ENCODE results near the gene TSPYL6. TPM values are rescaled to one million over a fixed set of nuclear protein-coding genes. Genes with fewer than 3 reads are reported as not detected.

Gene TSPYL6
- total RNA-seq, 1 donor from 2014 or later, result not detected

DNA sequence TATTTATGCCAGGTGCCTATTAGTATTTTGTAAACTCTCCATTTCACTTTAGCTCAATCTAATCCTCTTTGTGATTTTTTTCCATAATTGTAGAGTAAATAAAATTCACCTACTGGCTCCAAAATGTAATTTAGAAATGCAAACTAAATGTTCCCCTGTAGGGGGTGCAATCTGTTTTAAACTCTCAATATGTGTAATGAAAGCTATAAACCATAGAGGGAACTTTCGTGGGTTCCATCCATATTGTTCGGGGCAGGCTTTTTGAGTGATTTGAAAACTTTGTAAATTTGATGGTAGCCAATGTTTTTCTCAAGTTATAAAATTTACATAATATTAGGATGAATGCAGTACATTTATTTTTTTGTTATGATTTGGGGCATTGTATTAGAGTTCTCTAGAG lies 49.4 kb downstream of the TSPYL6 start:
- no peak for DNase-seq (ENCODE audit: low read depth)
- H3K36me3 ChIP-seq (ENCODE audit: control insufficient read depth, insufficient read depth, low read length), result no peaks in the 10 kb centered on the region
- TF ChIP-seq, protein P1, sequence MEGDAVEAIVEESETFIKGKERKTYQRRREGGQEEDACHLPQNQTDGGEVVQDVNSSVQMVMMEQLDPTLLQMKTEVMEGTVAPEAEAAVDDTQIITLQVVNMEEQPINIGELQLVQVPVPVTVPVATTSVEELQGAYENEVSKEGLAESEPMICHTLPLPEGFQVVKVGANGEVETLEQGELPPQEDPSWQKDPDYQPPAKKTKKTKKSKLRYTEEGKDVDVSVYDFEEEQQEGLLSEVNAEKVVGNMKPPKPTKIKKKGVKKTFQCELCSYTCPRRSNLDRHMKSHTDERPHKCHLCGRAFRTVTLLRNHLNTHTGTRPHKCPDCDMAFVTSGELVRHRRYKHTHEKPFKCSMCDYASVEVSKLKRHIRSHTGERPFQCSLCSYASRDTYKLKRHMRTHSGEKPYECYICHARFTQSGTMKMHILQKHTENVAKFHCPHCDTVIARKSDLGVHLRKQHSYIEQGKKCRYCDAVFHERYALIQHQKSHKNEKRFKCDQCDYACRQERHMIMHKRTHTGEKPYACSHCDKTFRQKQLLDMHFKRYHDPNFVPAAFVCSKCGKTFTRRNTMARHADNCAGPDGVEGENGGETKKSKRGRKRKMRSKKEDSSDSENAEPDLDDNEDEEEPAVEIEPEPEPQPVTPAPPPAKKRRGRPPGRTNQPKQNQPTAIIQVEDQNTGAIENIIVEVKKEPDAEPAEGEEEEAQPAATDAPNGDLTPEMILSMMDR (IDR thresholded peaks at IDR 0.05; ENCODE audit: insufficient read depth, low read length, poor library complexity, severe bottlenecking), result peak; percentile 48
- no peak overlapping the region for H3K4me3 ChIP-seq (ENCODE audit: low read depth, low read length)
- H3K27me3 ChIP-seq (ENCODE audit: control insufficient read depth, insufficient read depth, low read length), result no peaks in the 10 kb centered on the region

DNA sequence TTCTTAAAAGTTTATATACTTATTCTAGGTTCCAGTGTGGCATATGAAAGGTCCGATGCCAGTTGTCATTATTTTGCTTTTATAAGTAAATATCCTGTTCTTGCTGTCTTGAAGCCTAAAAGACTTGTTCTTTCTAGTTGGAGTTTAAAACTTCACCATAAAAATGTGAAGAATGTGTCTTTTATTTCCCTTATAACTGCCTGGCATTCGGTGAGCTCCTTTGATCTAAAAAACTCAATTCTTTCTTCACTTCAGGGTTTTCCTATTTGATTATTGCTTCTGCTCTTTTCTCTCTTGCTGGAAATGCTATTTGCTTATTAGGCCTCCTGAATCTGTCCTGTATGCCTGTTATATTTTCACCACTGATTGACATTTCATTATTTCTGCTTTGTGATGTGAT lies 51.6 kb downstream of the TSPYL6 start:
- no peaks in the 10 kb centered on the region for H3K36me3 ChIP-seq (ENCODE audit: control insufficient read depth, insufficient read depth, low read length)
- H3K27me3 ChIP-seq (ENCODE audit: control insufficient read depth, insufficient read depth, low read length), result no peaks in the 10 kb centered on the region
- DNase-seq (ENCODE audit: low read depth), result no peak
- H3K4me3 ChIP-seq (ENCODE audit: low read depth, low read length), result no peak overlapping the region
- TF ChIP-seq, protein P1 (IDR thresholded peaks at IDR 0.05; ENCODE audit: insufficient read depth, low read length, poor library complexity, severe bottlenecking), result no peak

Other genes with a start within 250 kb of the TSPYL6 start
- 7.7 and 10.3 TPM in 2 replicates for gene ACYP2, start 140.6 kb downstream of the TSPYL6 start, total RNA-seq
- 492 and 514 TPM in 2 replicates for gene SPTBN1, start 200.1 kb upstream of the TSPYL6 start, total RNA-seq

Measured in kidney epithelial cell (primary cell).